OCI-LY7 (cell line): ENCODE measurements around the gene IRAK1. TPM values are rescaled to one million over a fixed set of nuclear protein-coding genes. Genes with fewer than 3 reads are reported as not detected.

Experiments used
- BruUV-seq: library from RNA; stranded (reverse); fragments of 400-500 nt; replicated peaks from 2 replicates; lab custom pipeline; 2021; lab: Mats Ljungman, UMichigan
- CTCF ChIA-PET: fragments of 300-600 bp; sonication (Branson Sonifier 250); formaldehyde crosslinking; loops from one replicate; lab custom pipeline; 2022; ENCODE audit warnings: antibody characterized with exemption; ENCODE audit not compliant: unreplicated experiment; lab: Charles Lee
- POLR2A ChIA-PET: fragments of 300-600 bp; sonication (Branson Sonifier 250); formaldehyde crosslinking; loops from one replicate; lab custom pipeline; 2022; ENCODE audit warnings: antibody characterized with exemption; lab: Charles Lee
- DNase-seq: peaks from one replicate; pipeline ENCODE4 v3.0.0-alpha.2; 2015; ENCODE audit warnings: low spot score
- H2AFZ ChIP-seq: fragments of 200-600 bp; sonication (generic), shearing (Covaris generic); 2 replicates; pipeline ENCODE4 v1.6.1; 2014; ENCODE audit warnings: mild to moderate bottlenecking, antibody characterized with exemption, low read length, moderate library complexity
- H3K27ac ChIP-seq: fragments of 200-600 bp; sonication (generic); 2 replicates; pipeline ENCODE4 v1.5.1; 2014; ENCODE audit warnings: mixed run types, low read depth, mild to moderate bottlenecking, moderate library complexity, low read length, inconsistent platforms; ENCODE audit not compliant: poor library complexity, severe bottlenecking
- H3K36me3 ChIP-seq: fragments of 200-600 bp; sonication (generic); 2 replicates; pipeline ENCODE4 v1.6.1; 2014; ENCODE audit warnings: mild to moderate bottlenecking, antibody characterized with exemption, low read length, moderate library complexity, mixed read lengths; ENCODE audit not compliant: insufficient read depth
- H3K4me1 ChIP-seq: fragments of 200-600 bp; sonication (generic); 2 replicates; pipeline ENCODE4 v1.5.1; 2014; ENCODE audit warnings: mild to moderate bottlenecking, low read length; ENCODE audit not compliant: insufficient read depth, poor library complexity, severe bottlenecking
- H3K4me2 ChIP-seq: fragments of 200-600 bp; sonication (generic); 2 replicates; pipeline ENCODE4 v1.6.1; 2014; ENCODE audit warnings: mild to moderate bottlenecking, low read length
- H3K4me3 ChIP-seq: fragments of 200-600 bp; sonication (generic); 2 replicates; pipeline ENCODE4 v1.5.1; 2014; ENCODE audit warnings: mild to moderate bottlenecking, low read depth, low read length; ENCODE audit not compliant: poor library complexity, severe bottlenecking
- H3K79me2 ChIP-seq: fragments of 200-600 bp; sonication (generic); 2 replicates; pipeline ENCODE4 v1.6.1; 2016; ENCODE audit warnings: low read depth, mild to moderate bottlenecking, low read length, moderate library complexity, mixed read lengths; ENCODE audit not compliant: insufficient read depth
- H3K9me2 ChIP-seq: fragments of 200-600 bp; sonication (generic); 2 replicates; pipeline ENCODE4 v1.6.1; 2016; ENCODE audit warnings: mild to moderate bottlenecking, low read length, mixed read lengths; ENCODE audit not compliant: insufficient read depth
- H3K9me3 ChIP-seq: fragments of 200-600 bp; sonication (generic); 2 replicates; pipeline ENCODE4 v1.6.1; 2014; ENCODE audit warnings: mild to moderate bottlenecking, mixed run types, low read length, mixed read lengths
- H4K20me1 ChIP-seq: fragments of 200-600 bp; sonication (generic); 2 replicates; pipeline ENCODE4 v1.6.1; 2014; ENCODE audit warnings: mild to moderate bottlenecking, antibody characterized with exemption, low read length, moderate library complexity, mixed read lengths; ENCODE audit not compliant: insufficient read depth
- EZH2phosphoT487 ChIP-seq: fragments of 200-600 bp; sonication (generic); IDR thresholded peaks from 2 replicates; pipeline ENCODE4 v1.6.1; 2018; ENCODE audit warnings: low read depth, borderline replicate concordance, mild to moderate bottlenecking, mixed run types, antibody characterized with exemption, low read length, moderate library complexity, mixed read lengths
- intact Hi-C: fragments of 100-400 bp; cut with micrococcal nuclease; formaldehyde crosslinking; loops from one replicate; pipeline ENCODE4 v1.10.0; 2022; ENCODE audit not compliant: unreplicated experiment
- total RNA-seq, 2 experiments: library from RNA; depleted of rRNA in 1 of 2; stranded (reverse); fragments of >200 nt in 1 of 2; shearing (Covaris generic) in 1 of 2; gene quantifications; 2 replicates each; pipeline ENCODE4 v1.2.3, GENCODE V29; 2014 to 2022
- TF ChIP-seq, protein P1 (sequence below): fragments of 200-600 bp; sonication (generic); conservative IDR thresholded peaks from 2 replicates; pipeline ENCODE4 v1.5.1; 2014; ENCODE audit warnings: mild to moderate bottlenecking, antibody characterized with exemption, low read length, moderate library complexity, mixed read lengths

IRAK1 gene
- total RNA-seq, 2 experiments from 2014 or later, result 75.5 to 136 TPM

DNA sequence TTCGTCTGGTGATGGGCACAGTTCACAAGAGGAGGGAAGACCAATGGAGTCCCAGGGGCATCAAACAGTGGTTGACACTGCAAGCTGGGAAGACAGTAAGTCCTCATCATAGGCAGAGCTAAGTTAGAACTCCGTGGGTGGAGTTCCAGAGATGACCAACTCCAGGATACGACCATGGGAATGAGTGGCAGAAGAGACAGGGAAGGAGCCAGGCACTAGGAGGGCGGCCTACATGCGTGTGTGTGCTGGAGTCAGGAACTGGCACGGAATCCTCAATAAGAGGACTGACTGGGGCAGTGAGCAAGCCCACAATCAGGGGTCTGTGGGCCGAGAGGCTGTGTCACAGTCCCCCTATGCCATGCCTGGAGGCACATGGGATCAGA is 30.4 kb upstream of the IRAK1 start:
- Histone ChIP-seq H3K4me2 (no peak overlapping the region), H3K27ac (no peak overlapping the region), H3K36me3 (peaks cover 16% of the 10 kb centered on the region), H3K4me3 (no peak overlapping the region), H4K20me1 (no peaks in the 10 kb centered on the region), H2AFZ (no peak overlapping the region), H3K4me1 (no peaks in the 10 kb centered on the region), H3K79me2 (no peaks in the 10 kb centered on the region), H3K9me2 (no peaks in the 10 kb centered on the region), H3K9me3 (no peaks in the 10 kb centered on the region)
- BruUV-seq, result no TSS peak
- POLR2A ChIA-PET, result no interaction called here
- no peak for DNase-seq
- CTCF ChIA-PET, result no interaction called here
- TF ChIP-seq, protein P1, sequence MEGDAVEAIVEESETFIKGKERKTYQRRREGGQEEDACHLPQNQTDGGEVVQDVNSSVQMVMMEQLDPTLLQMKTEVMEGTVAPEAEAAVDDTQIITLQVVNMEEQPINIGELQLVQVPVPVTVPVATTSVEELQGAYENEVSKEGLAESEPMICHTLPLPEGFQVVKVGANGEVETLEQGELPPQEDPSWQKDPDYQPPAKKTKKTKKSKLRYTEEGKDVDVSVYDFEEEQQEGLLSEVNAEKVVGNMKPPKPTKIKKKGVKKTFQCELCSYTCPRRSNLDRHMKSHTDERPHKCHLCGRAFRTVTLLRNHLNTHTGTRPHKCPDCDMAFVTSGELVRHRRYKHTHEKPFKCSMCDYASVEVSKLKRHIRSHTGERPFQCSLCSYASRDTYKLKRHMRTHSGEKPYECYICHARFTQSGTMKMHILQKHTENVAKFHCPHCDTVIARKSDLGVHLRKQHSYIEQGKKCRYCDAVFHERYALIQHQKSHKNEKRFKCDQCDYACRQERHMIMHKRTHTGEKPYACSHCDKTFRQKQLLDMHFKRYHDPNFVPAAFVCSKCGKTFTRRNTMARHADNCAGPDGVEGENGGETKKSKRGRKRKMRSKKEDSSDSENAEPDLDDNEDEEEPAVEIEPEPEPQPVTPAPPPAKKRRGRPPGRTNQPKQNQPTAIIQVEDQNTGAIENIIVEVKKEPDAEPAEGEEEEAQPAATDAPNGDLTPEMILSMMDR, result no peak
- no peak for TF ChIP-seq EZH2phosphoT487
- intact Hi-C loops, result no loop called here

DNA sequence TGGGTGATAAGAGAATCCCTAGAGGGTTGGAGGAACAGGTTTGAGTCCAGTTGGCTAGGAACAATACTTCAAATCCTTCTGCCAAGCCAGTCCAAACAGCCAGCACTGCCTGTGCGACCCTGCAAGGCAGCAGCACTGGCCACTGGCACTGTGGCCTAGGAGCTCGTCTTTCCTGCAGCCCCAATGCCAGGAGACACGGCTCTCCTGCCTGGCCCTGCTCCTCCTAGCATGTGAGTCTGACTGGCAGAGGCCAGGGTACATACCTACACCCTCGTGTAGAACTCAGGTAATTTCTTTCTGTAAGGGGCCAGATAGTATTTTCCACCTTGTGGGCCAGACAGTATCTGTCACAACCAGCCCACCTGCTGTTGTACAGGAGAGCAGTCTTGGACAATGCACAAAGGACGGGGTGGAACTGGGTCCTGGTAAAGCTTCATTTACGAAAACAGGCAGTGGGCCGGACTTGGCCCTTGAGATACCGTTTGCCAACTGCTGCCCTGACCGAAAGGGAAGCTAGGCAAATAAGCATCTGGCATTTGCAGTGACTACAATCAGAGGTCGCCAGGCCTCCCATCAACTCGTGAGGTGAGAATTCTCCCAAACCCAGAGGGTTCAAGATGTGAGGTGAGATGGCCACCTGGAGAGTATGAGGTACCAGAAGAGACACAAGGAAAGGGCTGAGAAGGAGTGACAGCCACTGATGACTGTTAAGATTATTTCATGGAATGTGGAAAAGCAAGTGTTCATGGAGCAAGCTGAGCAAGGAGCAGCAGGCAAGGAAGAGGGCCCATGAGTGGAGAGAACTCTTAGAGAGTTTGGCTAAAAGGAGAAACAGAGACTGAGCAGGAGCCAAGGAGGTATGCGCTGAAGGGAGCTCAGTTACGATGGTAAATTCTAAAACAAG is 29.8 kb upstream of the IRAK1 start:
- Histone ChIP-seq H3K27ac (no peak overlapping the region), H4K20me1 (no peaks in the 10 kb centered on the region), H3K9me2 (no peaks in the 10 kb centered on the region), H3K4me2 (no peak overlapping the region), H3K79me2 (no peaks in the 10 kb centered on the region), H3K4me3 (no peak overlapping the region), H3K4me1 (no peaks in the 10 kb centered on the region), H2AFZ (no peak overlapping the region), H3K9me3 (no peaks in the 10 kb centered on the region), H3K36me3 (peaks cover 16% of the 10 kb centered on the region)
- TF ChIP-seq EZH2phosphoT487, result no peak
- TF ChIP-seq, protein P1, result no peak
- CTCF ChIA-PET, result no interaction called here
- POLR2A ChIA-PET, result interaction anchor here (0.6 kb wide), 1 partner anchor 647 kb away, joined by 4 read pairs; no protein-coding TSS in a partner anchor
- intact Hi-C loops, result no loop called here
- no peak for DNase-seq
- no TSS peak for BruUV-seq

DNA sequence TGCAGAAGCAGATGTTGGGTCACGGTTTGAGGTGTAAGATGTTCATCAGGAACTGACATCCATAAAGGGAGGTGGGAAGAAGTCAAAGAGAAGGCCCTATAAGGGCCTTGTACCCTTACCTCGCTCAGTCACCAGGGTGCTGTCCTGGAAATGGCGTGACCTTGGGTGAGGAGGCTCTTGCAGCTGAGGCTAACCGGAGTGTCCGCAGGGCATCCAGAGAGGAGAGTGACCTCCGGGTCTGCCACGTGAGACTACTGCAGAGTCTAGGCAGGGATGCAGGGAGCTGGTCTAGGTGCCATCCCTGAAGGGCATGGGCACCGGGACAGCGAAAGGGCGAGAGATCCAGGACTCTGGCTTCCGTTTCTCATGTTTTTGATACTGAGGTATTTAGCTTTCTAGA is 28.7 kb upstream of the IRAK1 start:
- H3K9me3 ChIP-seq, result no peaks in the 10 kb centered on the region
- no peak overlapping the region for H3K4me2 ChIP-seq
- H3K4me3 ChIP-seq, result no peak overlapping the region
- no peaks in the 10 kb centered on the region for H3K79me2 ChIP-seq
- DNase-seq, result no peak
- no peaks in the 10 kb centered on the region for H4K20me1 ChIP-seq
- peaks cover 16% of the 10 kb centered on the region for H3K36me3 ChIP-seq
- ChIA-PET POLR2A (interaction anchor here (0.7 kb wide), 1 partner anchor 506 kb away, joined by 3 read pairs; no protein-coding TSS in a partner anchor), CTCF (no interaction called here)
- H3K4me1 ChIP-seq, result no peaks in the 10 kb centered on the region
- TF ChIP-seq, protein P1, result no peak
- no peak for TF ChIP-seq EZH2phosphoT487
- intact Hi-C loops, result no loop called here
- H3K9me2 ChIP-seq, result no peaks in the 10 kb centered on the region
- no peak overlapping the region for H2AFZ ChIP-seq
- no TSS peak for BruUV-seq
- H3K27ac ChIP-seq, result no peak overlapping the region
